Sigmoid colon (tissue), 7 donors: ENCODE data around the gene GALNT17. TPM values are rescaled to one million over a fixed set of nuclear protein-coding genes. Genes with fewer than 3 reads are reported as not detected.

Source experiments
- DNase-seq: peaks from one replicate; pipeline ENCODE4 v3.0.0-alpha.2; 2019
- H3K27ac ChIP-seq, 4 donors: fragments of 200-600 bp; sonication (generic); one replicate each; pipeline ENCODE4 v1.5.1; 2016 to 2019; ENCODE audit warnings: mild to moderate bottlenecking in 1 of 4
- H3K27me3 ChIP-seq, 3 donors: fragments of 200-600 bp; sonication (generic); one replicate each; pipeline ENCODE4 v1.5.1; 2019; ENCODE audit warnings: mild to moderate bottlenecking in 1 of 3
- H3K36me3 ChIP-seq, 4 donors: fragments of 200-600 bp; sonication (generic); one replicate each; pipeline ENCODE4 v1.5.1; 2016 to 2019
- H3K4me1 ChIP-seq, 4 donors: fragments of 200-600 bp; sonication (generic); one replicate each; pipeline ENCODE4 v1.5.1; 2017 to 2019
- H3K4me3 ChIP-seq, 4 donors: fragments of 200-600 bp; sonication (generic); one replicate each; pipeline ENCODE4 v1.5.1; 2017 to 2019; ENCODE audit warnings: mild to moderate bottlenecking in 2 of 4, moderate library complexity in 1 of 4
- H3K9me3 ChIP-seq, 4 donors: fragments of 200-600 bp in 3 of 4; sonication (generic) in 3 of 4; one replicate each; pipeline versions ENCODE4 v1.5.1 to v1.6.1; 2013 to 2019
- EP300 ChIP-seq, 4 donors: sonication (generic); formaldehyde crosslinking; IDR thresholded peaks; one replicate each; pipeline ENCODE4 v1.6.1; 2017; ENCODE audit warnings: antibody characterized with exemption in 4 of 4
- POLR2A ChIP-seq, 2 donors: fragments of 450-650 bp; IDR thresholded peaks; one replicate each; pipeline ENCODE4 v1.6.1; 2016; ENCODE audit warnings: antibody characterized with exemption in 2 of 2, mild to moderate bottlenecking in 2 of 2, moderate library complexity in 2 of 2
- POLR2AphosphoS5 ChIP-seq, 4 donors: sonication (generic); formaldehyde crosslinking; IDR thresholded peaks; one replicate each; pipeline ENCODE4 v1.6.1; 2017; ENCODE audit warnings: antibody characterized with exemption in 4 of 4
- WGBS, 2 donors: extraction: QIAGEN DNeasy Blood & Tissue Kit; methylation state at CpG; one replicate each; pipeline ENCODE4 v1.1.7; 2013; 5-methylcytosine and 5-hydroxymethylcytosine counted together
- intact Hi-C: fragments of 100-400 bp; cut with DNase I; formaldehyde crosslinking; loops from one replicate; pipeline ENCODE4 v1.15.1; 2023
- polyA plus RNA-seq, 3 donors: library from polyadenylated mRNA; stranded (reverse); fragments of 200-250 nt; gene quantifications; one replicate each; pipeline ENCODE4 v1.2.3, GENCODE V29; 2013
- total RNA-seq, 4 donors: library from RNA; depleted of rRNA; stranded (reverse); fragments of >200 nt; gene quantifications; one replicate each; pipeline ENCODE4 v1.1.0, GENCODE V29; 2016
- TF ChIP-seq, protein P1 (sequence below), 4 experiments: fragments of 450-650 bp in 3 of 4; fragments of 200-600 bp in 1 of 4; IDR thresholded peaks; one replicate each; pipeline ENCODE4 v1.5.1; 2016 to 2019; ENCODE audit warnings: antibody characterized with exemption in 4 of 4, mild to moderate bottlenecking in 3 of 4, moderate library complexity in 2 of 4
- donor health status: healthy with polysubstance abuse.
- donor health status: Bipolar disorder and iron deficiency.
- donor health status: healthy.

GALNT17 gene
- total and polyA plus RNA-seq, 7 donors, result 1.8 to 45.4 (median 15.1) TPM; not detected in 1

DNA sequence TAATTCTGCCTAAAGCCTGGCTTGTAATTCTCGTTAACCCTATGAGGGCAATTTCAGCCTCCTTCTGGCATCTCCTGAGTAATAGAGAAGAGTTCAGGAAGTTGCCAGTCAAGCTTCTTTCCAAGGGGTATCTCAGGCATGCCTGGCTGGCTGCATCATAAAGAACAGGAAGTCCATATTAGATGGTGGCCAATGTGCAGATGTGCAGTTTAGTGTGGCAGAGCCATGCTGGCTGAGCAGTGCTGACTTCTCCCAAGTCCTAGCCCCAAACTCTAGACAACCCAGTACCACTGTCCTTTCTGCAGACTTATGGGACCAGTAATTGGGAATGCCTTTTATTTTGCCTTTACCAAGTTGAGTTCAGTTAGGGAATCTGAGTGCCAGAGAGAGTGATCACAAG, 517.9 kb downstream of the GALNT17 start:
- no peak overlapping the region for H3K4me3 ChIP-seq
- peaks cover 0 to 9% (median 4%) of the 10 kb centered on the region in 4 donors for H3K4me1 ChIP-seq
- WGBS, 2 donors, result 18 to 60% methylated on average over 1 of the region's 1 CpG
- intact Hi-C loops, result no loop called here
- peaks cover 0 to 10% (median 4%) of the 10 kb centered on the region in 4 donors for H3K9me3 ChIP-seq
- TF ChIP-seq POLR2AphosphoS5 (IDR thresholded peaks at IDR 0.05) (no peak), EP300 (IDR thresholded peaks at IDR 0.05) (no peak), POLR2A (IDR thresholded peaks at IDR 0.05) (no peak)
- TF ChIP-seq, protein P1, sequence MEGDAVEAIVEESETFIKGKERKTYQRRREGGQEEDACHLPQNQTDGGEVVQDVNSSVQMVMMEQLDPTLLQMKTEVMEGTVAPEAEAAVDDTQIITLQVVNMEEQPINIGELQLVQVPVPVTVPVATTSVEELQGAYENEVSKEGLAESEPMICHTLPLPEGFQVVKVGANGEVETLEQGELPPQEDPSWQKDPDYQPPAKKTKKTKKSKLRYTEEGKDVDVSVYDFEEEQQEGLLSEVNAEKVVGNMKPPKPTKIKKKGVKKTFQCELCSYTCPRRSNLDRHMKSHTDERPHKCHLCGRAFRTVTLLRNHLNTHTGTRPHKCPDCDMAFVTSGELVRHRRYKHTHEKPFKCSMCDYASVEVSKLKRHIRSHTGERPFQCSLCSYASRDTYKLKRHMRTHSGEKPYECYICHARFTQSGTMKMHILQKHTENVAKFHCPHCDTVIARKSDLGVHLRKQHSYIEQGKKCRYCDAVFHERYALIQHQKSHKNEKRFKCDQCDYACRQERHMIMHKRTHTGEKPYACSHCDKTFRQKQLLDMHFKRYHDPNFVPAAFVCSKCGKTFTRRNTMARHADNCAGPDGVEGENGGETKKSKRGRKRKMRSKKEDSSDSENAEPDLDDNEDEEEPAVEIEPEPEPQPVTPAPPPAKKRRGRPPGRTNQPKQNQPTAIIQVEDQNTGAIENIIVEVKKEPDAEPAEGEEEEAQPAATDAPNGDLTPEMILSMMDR (IDR thresholded peaks at IDR 0.05), result no peak
- H3K36me3 ChIP-seq, result no peaks in the 10 kb centered on the region
- H3K27ac ChIP-seq, result no peak overlapping the region
- H3K27me3 ChIP-seq, result no peaks in the 10 kb centered on the region
- no peak for DNase-seq

GRCh38 chr7:71650653-71651337, 518.9 kb downstream of the GALNT17 start:
- Histone ChIP-seq H3K36me3 (no peaks in the 10 kb centered on the region), H3K4me1 (peaks cover 0 to 9% (median 4%) of the 10 kb centered on the region in 4 donors), H3K9me3 (peaks cover 0 to 10% (median 4%) of the 10 kb centered on the region in 4 donors), H3K27ac (no peak overlapping the region), H3K27me3 (no peaks in the 10 kb centered on the region), H3K4me3 (no peak overlapping the region)
- intact Hi-C loops, result no loop called here
- DNase-seq, result no peak
- WGBS, 2 donors, result 60 to 72% methylated on average over 2 of the region's 2 CpGs
- TF ChIP-seq POLR2A (IDR thresholded peaks at IDR 0.05), result no peak
- TF ChIP-seq EP300 (IDR thresholded peaks at IDR 0.05), result no peak
- no peak for TF ChIP-seq POLR2AphosphoS5 (IDR thresholded peaks at IDR 0.05)

- TF ChIP-seq EP300 (IDR thresholded peaks at IDR 0.05) (no peak), POLR2A (IDR thresholded peaks at IDR 0.05) (no peak), POLR2AphosphoS5 (IDR thresholded peaks at IDR 0.05) (no peak)
- TF ChIP-seq, protein P1 (IDR thresholded peaks at IDR 0.05), result no peak
- no peak for DNase-seq
- no peaks in the 10 kb centered on the region for H3K27me3 ChIP-seq
- no peak overlapping the region for H3K4me3 ChIP-seq
- H3K36me3 ChIP-seq, result no peaks in the 10 kb centered on the region
- peaks cover 0 to 9% (median 4%) of the 10 kb centered on the region in 4 donors for H3K4me1 ChIP-seq
- H3K27ac ChIP-seq, result no peak overlapping the region
- 69 to 84% methylated on average over 8 of the region's 8 CpGs for WGBS, 2 donors
- intact Hi-C loops, result no loop called here
- H3K9me3 ChIP-seq, result peaks cover 0 to 10% (median 4%) of the 10 kb centered on the region in 4 donors
Measured at GRCh38 chr7:71652510-71652909, 520.6 kb downstream of the GALNT17 start.

DNA sequence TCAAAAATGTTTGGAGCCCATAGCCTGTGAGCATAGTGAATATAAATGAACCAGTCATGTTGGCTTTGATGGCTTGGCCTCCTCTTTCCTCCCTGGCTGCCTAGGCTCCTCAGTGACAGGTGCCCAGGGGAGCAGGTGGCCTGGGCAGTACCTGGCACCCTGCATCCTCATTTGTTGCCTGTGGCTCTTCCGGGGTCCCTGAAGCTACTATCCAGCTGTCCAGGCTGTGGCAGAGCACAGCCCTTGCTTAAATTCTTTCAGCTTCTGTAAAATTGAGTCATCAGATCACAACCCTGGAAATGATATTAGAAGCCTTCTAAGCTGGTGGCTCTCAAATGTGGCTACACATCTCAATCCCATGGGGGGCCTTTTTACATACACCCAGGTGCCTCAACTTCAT, 525.4 kb downstream of the GALNT17 start:
- no peaks in the 10 kb centered on the region for H3K27me3 ChIP-seq
- no peaks in the 10 kb centered on the region for H3K36me3 ChIP-seq
- intact Hi-C loops, result no loop called here
- no peaks in the 10 kb centered on the region for H3K9me3 ChIP-seq
- H3K4me1 ChIP-seq, result no peaks in the 10 kb centered on the region
- no peak for DNase-seq
- no peak overlapping the region for H3K4me3 ChIP-seq
- TF ChIP-seq POLR2AphosphoS5 (IDR thresholded peaks at IDR 0.05), result no peak
- no peak for TF ChIP-seq POLR2A (IDR thresholded peaks at IDR 0.05)
- TF ChIP-seq, protein P1 (IDR thresholded peaks at IDR 0.05), result no peak
- no peak for TF ChIP-seq EP300 (IDR thresholded peaks at IDR 0.05)
- WGBS, 2 donors, result 93 to 94% methylated on average over 1 of the region's 1 CpG
- H3K27ac ChIP-seq, result no peak overlapping the region

GRCh38 chr7:71659622-71660021, 527.7 kb downstream of the GALNT17 start:
- no peak overlapping the region for H3K27ac ChIP-seq
- no peaks in the 10 kb centered on the region for H3K27me3 ChIP-seq
- H3K9me3 ChIP-seq, result no peaks in the 10 kb centered on the region
- 93 to 94% methylated on average over 2 of the region's 2 CpGs for WGBS, 2 donors
- no peak for DNase-seq
- H3K4me1 ChIP-seq, result no peaks in the 10 kb centered on the region
- TF ChIP-seq, protein P1 (IDR thresholded peaks at IDR 0.05), result no peak
- TF ChIP-seq POLR2AphosphoS5 (IDR thresholded peaks at IDR 0.05) (no peak), POLR2A (IDR thresholded peaks at IDR 0.05) (no peak), EP300 (IDR thresholded peaks at IDR 0.05) (no peak)
- H3K36me3 ChIP-seq, result no peaks in the 10 kb centered on the region
- H3K4me3 ChIP-seq, result no peak overlapping the region
- intact Hi-C loops, result no loop called here
